ENCODE results near the gene MYT1.
A peak's percentile ranks its signal among the peaks of the same experiment; 100 is the strongest.
"Not testable (repeated sequence)": the region's sequence is repeated elsewhere in the genome, so short reads cannot be mapped to it uniquely, and the experiment has no call there.

MYT1 gene

DNA sequence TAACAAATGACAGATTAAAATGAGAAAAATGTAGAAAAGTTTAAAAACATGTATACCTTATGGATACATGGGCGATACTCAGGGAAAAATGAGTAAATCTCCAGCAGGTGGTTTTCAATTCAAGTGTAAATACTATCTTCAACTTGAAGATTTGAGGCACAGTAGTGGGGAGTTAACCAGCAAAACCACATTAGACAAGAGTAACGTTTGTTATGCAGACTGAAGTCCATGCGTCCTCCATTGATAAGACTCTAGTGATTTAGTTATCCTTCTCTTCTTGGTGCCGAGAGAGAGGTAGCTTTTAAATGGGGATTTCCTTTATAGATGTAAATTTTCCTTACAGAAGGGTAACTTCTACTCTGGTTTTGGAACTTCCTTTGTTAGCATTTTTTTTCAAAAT lies 119.4 kb downstream of the MYT1 start:
- DNase-seq, result no peak

DNA sequence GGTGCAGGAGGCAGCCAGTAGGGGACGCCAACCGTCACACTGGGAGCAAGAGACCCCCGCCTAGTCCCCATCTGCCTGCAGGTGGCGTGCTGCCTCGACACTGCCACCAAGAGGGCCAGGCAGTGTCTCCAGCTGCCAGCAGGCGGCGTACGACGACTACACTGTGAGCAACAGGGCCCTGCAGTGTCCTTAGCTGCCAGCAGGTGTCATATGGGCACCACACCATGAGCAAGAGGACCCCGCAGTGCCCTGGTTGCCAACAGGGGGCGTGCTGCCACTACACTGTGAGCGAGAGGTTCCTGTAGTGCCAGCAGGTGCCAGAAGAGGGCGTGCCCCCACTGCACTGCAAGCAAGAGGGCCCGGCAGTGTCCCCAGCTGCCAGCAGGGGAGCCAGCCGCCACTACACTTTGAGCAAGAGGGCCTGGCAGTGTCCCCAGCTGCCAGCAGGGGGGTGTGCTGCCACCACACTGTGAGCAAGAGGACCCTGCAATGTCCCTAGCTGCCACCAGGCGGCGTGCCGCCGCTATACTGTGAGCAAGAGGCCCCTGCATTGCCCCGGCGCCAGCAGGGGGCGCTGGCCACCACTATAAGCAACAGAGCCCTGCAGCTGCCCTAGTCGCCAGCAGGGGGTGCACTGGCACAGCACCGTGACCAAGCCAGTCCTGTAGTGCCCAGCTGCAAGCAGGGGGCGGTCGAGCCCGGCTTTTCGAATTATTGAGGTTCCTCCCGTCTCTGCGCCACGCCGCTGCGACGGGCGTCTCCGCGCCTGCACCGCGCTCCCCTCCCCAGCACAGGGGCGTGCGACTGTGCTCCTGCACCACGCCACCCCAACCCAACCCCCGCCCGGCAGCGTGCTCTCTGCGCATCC lies 121.6 kb downstream of the MYT1 start:
- DNase-seq, result peak; percentile 60

DNA sequence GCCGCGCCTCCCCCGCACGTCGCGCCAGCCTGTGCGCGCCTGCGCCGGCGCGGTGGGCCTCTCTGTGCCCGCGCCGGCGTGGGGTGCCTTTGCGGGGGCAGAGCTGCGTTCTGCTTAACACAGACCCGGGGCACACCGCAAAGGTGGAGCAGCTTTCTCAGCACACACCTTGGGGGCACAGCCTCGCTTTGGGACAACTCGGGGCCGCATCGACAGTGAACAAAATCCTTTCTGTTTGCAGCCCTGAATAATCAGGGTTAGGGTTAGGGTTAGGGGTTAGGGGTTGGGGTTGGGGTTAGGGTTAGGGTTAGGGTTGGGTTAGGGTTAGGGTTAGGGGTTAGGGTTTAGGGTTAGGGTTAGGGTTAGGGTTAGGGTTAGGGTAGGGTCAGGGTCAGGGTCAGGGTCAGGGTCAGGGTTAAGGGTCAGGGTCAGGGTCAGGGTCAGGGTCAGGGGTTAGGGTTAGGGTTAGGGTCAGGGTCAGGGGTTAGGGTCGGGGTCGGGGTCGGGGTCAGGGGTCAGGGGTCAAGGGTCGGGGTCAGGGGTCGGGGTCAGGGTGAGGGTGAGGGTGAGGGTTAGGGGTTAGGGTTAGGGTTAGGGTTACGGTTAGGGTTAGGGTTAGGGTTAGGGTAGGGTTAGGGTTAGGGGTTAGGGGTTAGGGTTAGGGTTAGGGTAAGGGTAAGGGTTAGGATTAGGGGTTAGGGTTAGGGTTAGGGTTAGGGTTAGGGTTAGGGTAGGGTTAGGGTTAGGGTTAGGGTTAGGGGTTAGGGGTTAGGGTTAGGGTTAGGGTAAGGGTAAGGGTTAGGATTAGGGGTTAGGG lies 122.4 kb downstream of the MYT1 start:
- DNase-seq, result not testable (repeated sequence)

DNA sequence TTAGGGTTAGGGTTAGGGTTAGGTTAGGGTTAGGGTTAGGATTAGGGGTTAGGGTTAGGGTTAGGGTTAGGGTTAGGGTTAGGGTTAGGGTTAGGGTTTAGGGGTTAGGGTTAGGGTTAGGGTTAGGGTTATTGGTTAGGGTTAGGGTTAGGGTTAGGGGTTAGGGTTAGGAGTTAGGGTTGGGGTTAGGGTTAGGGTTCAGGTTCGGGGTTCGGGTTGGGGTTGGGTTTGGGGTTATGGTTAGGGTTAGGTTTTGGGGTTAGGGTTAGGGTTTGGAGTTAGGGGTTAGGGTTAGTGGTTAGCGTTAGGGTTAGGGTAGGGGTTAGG lies 123.0 kb downstream of the MYT1 start:
- not testable (repeated sequence) for DNase-seq
